ENCODE measurements around the gene LAP3.

Gene LAP3

DNA sequence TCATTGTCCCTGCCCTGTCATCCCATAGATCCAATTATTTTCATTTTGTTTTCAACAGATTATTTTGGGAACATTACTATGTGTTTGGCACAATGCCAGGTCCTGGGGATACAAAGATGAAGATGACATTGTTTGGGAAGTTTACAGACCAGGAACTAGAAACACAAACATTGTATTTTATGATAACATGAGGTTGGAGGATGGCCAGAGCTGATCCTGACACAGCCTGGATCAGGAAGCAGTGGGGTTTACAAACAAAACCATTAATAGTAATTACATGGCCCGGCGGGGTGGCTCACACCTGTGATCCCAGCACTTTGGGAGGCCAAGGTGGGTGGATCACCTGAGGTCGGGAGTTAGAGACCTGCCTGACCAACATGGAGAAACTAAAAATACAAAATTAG, 32.2 kb upstream of the LAP3 start:
- POLR2A ChIA-PET, result no interaction called here
- CTCF ChIA-PET, result no interaction called here
- TF ChIP-seq FOXM1 (IDR thresholded peaks at IDR 0.05; ENCODE audit: borderline replicate concordance) (no peak), SUZ12 (IDR thresholded peaks at IDR 0.05) (no peak), BHLHE40 (IDR thresholded peaks at IDR 0.05; ENCODE audit: borderline replicate concordance) (no peak), HDGF (IDR thresholded peaks at IDR 0.05; ENCODE audit: borderline replicate concordance) (no peak), LEF1 (IDR thresholded peaks at IDR 0.05; ENCODE audit: borderline replicate concordance) (no peak), CTBP1 (IDR thresholded peaks at IDR 0.05; ENCODE audit: borderline replicate concordance) (no peak), NFRKB (IDR thresholded peaks at IDR 0.05) (no peak), ZNF384 (IDR thresholded peaks at IDR 0.05) (no peak), TARDBP (IDR thresholded peaks at IDR 0.05) (no peak)
- DNase-seq (ENCODE audit: extremely low spot score), result no peak

DNA sequence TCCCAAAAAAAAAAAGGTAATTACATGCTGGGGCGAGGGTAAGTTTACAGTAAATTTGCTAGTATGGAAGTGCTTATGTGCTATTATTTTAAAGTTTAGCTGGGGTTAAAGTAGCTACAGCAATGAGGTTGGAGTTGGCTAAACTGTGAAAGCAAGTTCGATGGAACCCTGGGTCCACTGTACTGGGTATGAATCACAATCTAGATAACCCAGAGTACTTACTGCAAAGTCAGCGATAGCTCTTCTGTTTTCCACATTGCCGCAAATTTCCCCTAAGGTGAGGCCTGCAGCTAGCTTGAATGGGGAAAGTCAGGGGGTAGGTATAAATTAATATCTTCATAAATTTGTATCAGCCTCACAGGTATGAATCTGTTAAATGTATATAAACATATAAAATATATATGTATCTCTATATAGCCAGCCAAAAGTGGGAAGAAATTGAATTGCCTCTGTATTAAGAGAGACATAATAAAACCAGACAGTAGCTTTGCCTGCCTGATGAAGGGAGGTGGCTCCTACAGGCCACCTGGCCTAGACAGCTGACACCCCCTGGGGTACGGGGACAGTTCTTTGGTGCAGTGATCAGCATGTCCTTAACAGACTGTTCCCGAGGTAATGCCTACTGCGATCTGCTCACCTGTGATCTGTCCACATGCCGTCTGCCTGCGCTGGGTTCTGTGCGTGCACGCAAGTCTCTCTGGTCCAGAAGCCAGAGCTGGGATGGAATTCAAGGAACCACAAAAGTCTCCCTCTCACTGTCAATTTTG, 31.4 kb upstream of the LAP3 start:
- DNase-seq (ENCODE audit: extremely low spot score), result no peak
- TF ChIP-seq FOXM1 (IDR thresholded peaks at IDR 0.05; ENCODE audit: borderline replicate concordance), result no peak
- TF ChIP-seq TARDBP (IDR thresholded peaks at IDR 0.05), result no peak
- no peak for TF ChIP-seq ARNT (IDR thresholded peaks at IDR 0.05)
- TF ChIP-seq HDGF (IDR thresholded peaks at IDR 0.05; ENCODE audit: borderline replicate concordance), result no peak
- TF ChIP-seq FOXK2 (IDR thresholded peaks at IDR 0.05), result no peak
- no peak for TF ChIP-seq CTBP1 (IDR thresholded peaks at IDR 0.05; ENCODE audit: borderline replicate concordance)
- TF ChIP-seq ZNF384 (IDR thresholded peaks at IDR 0.05), result no peak
- no peak for TF ChIP-seq PKNOX1 (IDR thresholded peaks at IDR 0.05)
- no peak for TF ChIP-seq SP1 (IDR thresholded peaks at IDR 0.05)
- no peak for TF ChIP-seq NFRKB (IDR thresholded peaks at IDR 0.05)
- ChIA-PET CTCF (no interaction called here), POLR2A (no interaction called here)

DNA sequence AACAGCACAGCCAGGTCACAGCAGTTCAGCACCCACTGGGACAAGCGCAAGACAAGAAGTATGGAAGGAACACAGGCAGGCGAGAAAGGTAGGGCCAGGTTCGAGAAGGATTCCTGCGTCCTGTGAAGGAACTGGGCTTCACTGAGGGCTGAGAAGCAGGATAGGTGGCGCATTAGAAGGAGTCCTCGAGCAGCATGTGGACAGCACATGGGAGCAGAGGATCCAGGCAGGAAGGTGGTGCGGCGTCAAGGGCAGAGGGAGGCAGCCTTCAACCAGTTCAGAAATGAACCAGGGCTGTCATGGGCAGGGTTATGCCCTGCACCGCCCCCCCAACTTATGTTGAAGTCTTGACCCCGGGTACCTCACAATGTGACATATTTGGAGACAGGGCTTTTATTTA, 30.8 kb upstream of the LAP3 start:
- DNase-seq (ENCODE audit: extremely low spot score), result no peak
- ChIA-PET POLR2A (no interaction called here), CTCF (no interaction called here)
- TF ChIP-seq FOXM1 (IDR thresholded peaks at IDR 0.05; ENCODE audit: borderline replicate concordance) (no peak), ELF4 (IDR thresholded peaks at IDR 0.05) (no peak), NFRKB (IDR thresholded peaks at IDR 0.05) (no peak), FOXA1 (IDR thresholded peaks at IDR 0.05) (no peak), BHLHE40 (IDR thresholded peaks at IDR 0.05; ENCODE audit: borderline replicate concordance) (no peak), ZNF384 (IDR thresholded peaks at IDR 0.05) (no peak), SUZ12 (IDR thresholded peaks at IDR 0.05) (no peak), CTBP1 (IDR thresholded peaks at IDR 0.05; ENCODE audit: borderline replicate concordance) (no peak), TARDBP (IDR thresholded peaks at IDR 0.05) (no peak), HDGF (IDR thresholded peaks at IDR 0.05; ENCODE audit: borderline replicate concordance) (no peak), FOXK2 (IDR thresholded peaks at IDR 0.05) (no peak), SP1 (IDR thresholded peaks at IDR 0.05) (no peak), ARNT (IDR thresholded peaks at IDR 0.05) (no peak), LEF1 (IDR thresholded peaks at IDR 0.05; ENCODE audit: borderline replicate concordance) (no peak), L3MBTL2 (conservative IDR thresholded peaks at IDR 0.05) (no peak), PKNOX1 (IDR thresholded peaks at IDR 0.05) (no peak)

- ChIA-PET CTCF (no interaction called here), POLR2A (no interaction called here)
- TF ChIP-seq ZNF384 (IDR thresholded peaks at IDR 0.05), result no peak
- no peak for TF ChIP-seq NFRKB (IDR thresholded peaks at IDR 0.05)
- no peak for TF ChIP-seq ARNT (IDR thresholded peaks at IDR 0.05)
- DNase-seq (ENCODE audit: extremely low spot score), result no peak
These were observed 30.3 kb upstream of the LAP3 start for GRCh38 chr4:17546678-17547077.

DNA sequence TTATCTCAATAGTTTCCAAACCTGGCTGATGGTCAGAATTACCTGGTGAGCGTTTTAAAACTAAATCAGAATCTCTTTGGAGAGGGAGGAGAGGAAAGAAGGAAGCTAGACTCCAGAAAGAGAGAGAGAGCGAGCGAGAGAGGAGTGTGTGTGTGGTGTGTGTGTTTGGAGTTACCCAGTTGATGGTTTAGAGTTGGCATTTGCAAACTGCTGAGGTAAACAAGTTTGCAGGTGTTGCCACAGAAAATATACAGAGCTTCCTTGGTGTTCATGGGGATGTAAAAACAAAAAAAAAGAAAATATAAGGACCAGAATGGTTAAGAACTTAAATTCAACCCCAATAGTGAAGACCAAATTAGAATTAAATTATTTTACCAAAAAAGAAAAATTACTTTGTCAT, 26.4 kb upstream of the LAP3 start:
- DNase-seq (ENCODE audit: extremely low spot score), result no peak
- CTCF ChIA-PET, result no interaction called here
- POLR2A ChIA-PET, result no interaction called here
- TF ChIP-seq FOXM1 (IDR thresholded peaks at IDR 0.05; ENCODE audit: borderline replicate concordance), result no peak

- CTCF ChIA-PET, result no interaction called here
- POLR2A ChIA-PET, result no interaction called here
- TF ChIP-seq FOXK2 (IDR thresholded peaks at IDR 0.05) (no peak), ARNT (IDR thresholded peaks at IDR 0.05) (no peak), PKNOX1 (IDR thresholded peaks at IDR 0.05) (no peak), LEF1 (IDR thresholded peaks at IDR 0.05; ENCODE audit: borderline replicate concordance) (no peak), L3MBTL2 (conservative IDR thresholded peaks at IDR 0.05) (no peak), SUZ12 (IDR thresholded peaks at IDR 0.05) (no peak), ELF4 (IDR thresholded peaks at IDR 0.05) (no peak), NFRKB (IDR thresholded peaks at IDR 0.05) (no peak), SP1 (IDR thresholded peaks at IDR 0.05) (no peak), BHLHE40 (IDR thresholded peaks at IDR 0.05; ENCODE audit: borderline replicate concordance) (no peak), CTBP1 (IDR thresholded peaks at IDR 0.05; ENCODE audit: borderline replicate concordance) (no peak), TARDBP (IDR thresholded peaks at IDR 0.05) (no peak), HDGF (IDR thresholded peaks at IDR 0.05; ENCODE audit: borderline replicate concordance) (no peak), ZNF384 (IDR thresholded peaks at IDR 0.05) (no peak), FOXM1 (IDR thresholded peaks at IDR 0.05; ENCODE audit: borderline replicate concordance) (no peak), FOXA1 (IDR thresholded peaks at IDR 0.05) (no peak)
- no peak for DNase-seq (ENCODE audit: extremely low spot score)
These were observed 24.6 kb upstream of the LAP3 start for GRCh38 chr4:17552427-17552826.
